H1 (cell line): ENCODE results near the gene MARS1. TPM values are rescaled to one million over a fixed set of nuclear protein-coding genes. Genes with fewer than 3 reads are reported as not detected.

ENCODE experiments used
- CTCF ChIA-PET: fragments of 300-600 bp; sonication (Branson Sonifier 250); formaldehyde crosslinking; loops from one replicate; lab custom pipeline; 2021; ENCODE audit not compliant: partially characterized antibody; lab: Charles Lee
- POLR2A ChIA-PET: fragments of 300-600 bp; sonication (Branson Sonifier 250); formaldehyde crosslinking; loops from one replicate; lab custom pipeline; 2021; ENCODE audit warnings: inconsistent platforms; ENCODE audit not compliant: partially characterized antibody; lab: Charles Lee
- DNase-seq, 2 experiments: peaks; one replicate each; pipeline versions ENCODE4 v3.0.0 to v3.0.0-alpha.2; 2010 to 2022; ENCODE audit warnings: low spot score in 2 of 2, low read depth in 1 of 2, mixed read lengths in 1 of 2
- FAIRE-seq: peaks from 2 replicates; lab custom pipeline; 2011; peaks lifted over from hg19 to GRCh38; lab: Jason Lieb, UNC
- H2AFZ ChIP-seq: 2 replicates; pipeline ENCODE4 v1.8.1; 2012; ENCODE audit warnings: low read length, inconsistent platforms
- H2AK5ac ChIP-seq: 2 replicates; pipeline ENCODE4 v1.6.1; 2013; ENCODE audit warnings: low read depth, low read length
- H2BK120ac ChIP-seq: replicated peaks from 2 replicates; pipeline ENCODE3; 2013; ENCODE audit warnings: low read depth, low read length, inconsistent platforms
- H2BK12ac ChIP-seq: 2 replicates; pipeline ENCODE4 v1.6.1; 2013; ENCODE audit warnings: low read depth, low read length
- H2BK15ac ChIP-seq: 2 replicates; pipeline ENCODE4 v1.6.1; 2013; ENCODE audit warnings: low read length
- H2BK20ac ChIP-seq: 2 replicates; pipeline ENCODE4 v1.6.1; 2013; ENCODE audit warnings: low read length
- H2BK5ac ChIP-seq: 2 replicates; pipeline ENCODE4 v1.6.1; 2013; ENCODE audit warnings: low read depth, low read length
- H3K14ac ChIP-seq: 2 replicates; pipeline ENCODE4 v1.6.1; 2013; ENCODE audit warnings: inconsistent platforms; ENCODE audit not compliant: insufficient read length
- H3K18ac ChIP-seq: 2 replicates; pipeline ENCODE4 v1.6.1; 2013; ENCODE audit warnings: low read length; ENCODE audit errors: extremely low read depth
- H3K23ac ChIP-seq: 2 replicates; pipeline ENCODE4 v1.6.1; 2013; ENCODE audit warnings: inconsistent platforms; ENCODE audit not compliant: insufficient read length
- H3K23me2 ChIP-seq: 2 replicates; pipeline ENCODE4 v1.6.1; 2013; ENCODE audit warnings: low read depth, low read length
- H3K27ac ChIP-seq: 2 replicates; pipeline ENCODE4 v1.6.1; 2011; ENCODE audit warnings: low read depth, low read length, inconsistent platforms
- H3K27me3 ChIP-seq, 4 experiments: replicated peaks in 1 of 4; 1 replicate in 1 of 4; 2 replicates in 3 of 4; pipeline versions ENCODE4 v1.6.1 to v1.8.1; 2011 to 2013; ENCODE audit warnings: low read length in 3 of 4, mild to moderate bottlenecking in 3 of 4, inconsistent platforms in 2 of 4, mixed read lengths in 2 of 4, moderate library complexity in 1 of 4; ENCODE audit not compliant: control insufficient read depth in 3 of 4, insufficient read depth in 3 of 4; ENCODE audit errors: extremely low read depth in 1 of 4
- H3K36me3 ChIP-seq, 4 experiments: 2 replicates each; pipeline versions ENCODE4 v1.6.1 to v1.8.1; 2011 to 2013; ENCODE audit warnings: mild to moderate bottlenecking in 4 of 4, low read length in 3 of 4, moderate library complexity in 2 of 4, control low read depth in 1 of 4, inconsistent platforms in 1 of 4; ENCODE audit not compliant: insufficient read depth in 4 of 4, control insufficient read depth in 2 of 4
- H3K4ac ChIP-seq: replicated peaks from 2 replicates; pipeline ENCODE3; 2013; ENCODE audit warnings: low read length, low read depth, mixed read lengths, inconsistent platforms; ENCODE audit not compliant: insufficient read length
- H3K4me1 ChIP-seq, 4 experiments: replicated peaks in 1 of 4; 1 replicate in 1 of 4; 2 replicates in 3 of 4; pipeline versions ENCODE4 v1.6.1 to v1.8.1; 2011 to 2013; ENCODE audit warnings: low read length in 3 of 4, inconsistent platforms in 2 of 4, mixed read lengths in 1 of 4; ENCODE audit not compliant: insufficient read depth in 4 of 4, control insufficient read depth in 3 of 4
- H3K4me2 ChIP-seq, 2 experiments: 2 replicates each; pipeline versions ENCODE4 v1.6.1 to v1.8.1; 2011 to 2013; ENCODE audit warnings: low read depth in 2 of 2, low read length in 2 of 2, control low read depth in 1 of 2, inconsistent platforms in 1 of 2, mild to moderate bottlenecking in 1 of 2; ENCODE audit not compliant: insufficient read depth in 1 of 2
- H3K4me3 ChIP-seq, 4 experiments: fragments of 200-600, 300-600 bp in 1 of 4; sonication (generic), shearing (Covaris generic), sonication (Bioruptor Twin) in 1 of 4; 2 replicates each; pipeline versions ENCODE4 v1.5.1 to v1.8.1; 2011 to 2016; ENCODE audit warnings: low read length in 4 of 4, low read depth in 3 of 4, control low read depth in 2 of 4, inconsistent platforms in 2 of 4, mild to moderate bottlenecking in 2 of 4, mixed read lengths in 1 of 4, moderate library complexity in 1 of 4; ENCODE audit not compliant: insufficient read depth in 2 of 4; ENCODE audit errors: extremely low read depth in 1 of 4
- H3K56ac ChIP-seq: replicated peaks from 2 replicates; pipeline ENCODE3; 2013; ENCODE audit warnings: low read depth, mild to moderate bottlenecking, mixed read lengths, low read length, inconsistent platforms; ENCODE audit not compliant: insufficient read length
- H3K79me1 ChIP-seq: 2 replicates; pipeline ENCODE4 v1.6.1; 2013; ENCODE audit warnings: low read depth, low read length, control low read depth
- H3K79me2 ChIP-seq, 2 experiments: 2 replicates each; pipeline versions ENCODE4 v1.6.1 to v1.8.1; 2012 to 2013; ENCODE audit warnings: low read length in 2 of 2, mild to moderate bottlenecking in 2 of 2, inconsistent platforms in 1 of 2; ENCODE audit not compliant: insufficient read depth in 2 of 2, control insufficient read depth in 1 of 2
- H3K9ac ChIP-seq, 4 experiments: replicated peaks in 1 of 4; 1 replicate in 1 of 4; 2 replicates in 3 of 4; pipeline versions ENCODE4 v1.6.1 to v1.8.1; 2011 to 2013; ENCODE audit warnings: low read depth in 3 of 4, low read length in 3 of 4, control low read depth in 2 of 4, mild to moderate bottlenecking in 2 of 4, moderate library complexity in 2 of 4, inconsistent platforms in 1 of 4; ENCODE audit errors: extremely low read depth in 1 of 4
- H3K9me3 ChIP-seq, 2 experiments: 2 replicates each; pipeline versions ENCODE4 v1.6.1 to v1.8.1; 2012 to 2013; ENCODE audit warnings: mild to moderate bottlenecking in 2 of 2, moderate library complexity in 2 of 2, control low read depth in 1 of 2, inconsistent platforms in 1 of 2, low read depth in 1 of 2, low read length in 1 of 2, mixed read lengths in 1 of 2; ENCODE audit not compliant: insufficient read depth in 2 of 2
- H4K20me1 ChIP-seq, 2 experiments: replicated peaks in 1 of 2; 2 replicates each; pipeline versions ENCODE3 to v1.8.1; 2011 to 2013; ENCODE audit warnings: inconsistent platforms in 2 of 2, low read length in 2 of 2, mild to moderate bottlenecking in 1 of 2; ENCODE audit not compliant: insufficient read depth in 2 of 2, control insufficient read depth in 1 of 2
- H4K5ac ChIP-seq: 2 replicates; pipeline ENCODE4 v1.6.1; 2013; ENCODE audit warnings: low read length, low read depth, mixed read lengths, inconsistent platforms; ENCODE audit not compliant: insufficient read length
- H4K8ac ChIP-seq: 2 replicates; pipeline ENCODE4 v1.8.0; 2013; ENCODE audit warnings: mild to moderate bottlenecking, moderate library complexity, low read length, inconsistent platforms; ENCODE audit not compliant: insufficient read depth; ENCODE audit errors: extremely low read depth
- H4K91ac ChIP-seq: replicated peaks from 2 replicates; pipeline ENCODE3; 2013; ENCODE audit warnings: low read length, mixed read lengths, inconsistent platforms; ENCODE audit not compliant: insufficient read length
- CHD1 ChIP-seq: IDR thresholded peaks from 2 replicates; pipeline ENCODE4 v1.6.1; 2012; ENCODE audit warnings: low read depth, low read length, improper control_type of control experiment
- POLR2AphosphoS5 ChIP-seq: IDR thresholded peaks from 2 replicates; pipeline ENCODE4 v1.6.1; 2011; ENCODE audit warnings: low read depth, low read length
- WGBS, 2 experiments: shearing (Covaris generic) in 1 of 2; methylation state at CpG; one replicate each; pipeline versions ENCODE4 v1.1.6 to v1.1.7; 2013 to 2015; ENCODE audit warnings: low lambda C conversion rate in 2 of 2, mixed read lengths in 2 of 2, inconsistent platforms in 1 of 2, low coverage in 1 of 2, missing lambda C conversion rate in 1 of 2; ENCODE audit not compliant: insufficient replicate concordance in 2 of 2, insufficient coverage in 1 of 2, insufficient read length in 1 of 2; ENCODE audit errors: extremely low coverage in 1 of 2, missing lambda C conversion rate in 1 of 2; 5-methylcytosine and 5-hydroxymethylcytosine counted together
- polyA plus RNA-seq, 7 experiments: library from polyadenylated mRNA; depleted of rRNA in 3 of 7; stranded (reverse) in 5 of 7; unstranded in 2 of 7; fragments of >200 nt in 5 of 7; fragments of 200-250 nt in 2 of 7; gene quantifications; 1 replicate in 5 of 7; 2 replicates in 1 of 7; 4 replicates in 1 of 7; pipeline versions ENCODE4 v1.2.1 to v1.2.3, GENCODE V29; 2011 to 2013; ENCODE audit warnings: missing spikeins in 2 of 7, mixed read lengths in 2 of 7
- total RNA-seq: library from RNA; stranded (reverse); fragmentation: NEBNext Ultra II Directional; extraction: Animal tissue kit (Norgen Biotek cat#: 25700); gene quantifications from 2 replicates; pipeline ENCODE4 v1.2.1, GENCODE V29; 2021

MARS1 gene
- total and polyA plus RNA-seq, 2 of the 8 experiments (the other 6 are each of a cell fraction or from before 2014, with no cell fraction given) = 194 to 407 TPM

GRCh38 chr12:57527184-57527583, 39.3 kb downstream of the MARS1 start:
- peaks cover 0 to 9% (median 4%) of the 10 kb centered on the region in 4 experiments; a peak in 3 of 7 replicates for H3K4me1 ChIP-seq
- H4K5ac ChIP-seq = no peak overlapping the region
- peaks cover 5% of the 10 kb centered on the region; the same call in 1 of the 2 replicates for H3K23me2 ChIP-seq
- H2AFZ ChIP-seq = no peak overlapping the region
- no peak overlapping the region for H2BK20ac ChIP-seq
- peaks cover 0 to 9% of the 10 kb centered on the region in 2 experiments; a peak in 1 of 4 replicates for H3K79me2 ChIP-seq
- H2AK5ac ChIP-seq = no peak overlapping the region
- H4K20me1 ChIP-seq = peaks cover 3 to 13% of the 10 kb centered on the region in 2 experiments
- no peak overlapping the region for H4K91ac ChIP-seq
- H3K27me3 ChIP-seq = peaks cover 0 to 1% (median 0%) of the 10 kb centered on the region in 4 experiments; a peak in 1 of 7 replicates
- no peak overlapping the region for H3K4me3 ChIP-seq
- H2BK120ac ChIP-seq = no peak overlapping the region
- no peak overlapping the region for H3K4me2 ChIP-seq
- ChIA-PET CTCF (interaction anchor here (0.6 to 4.8 kb wide), 5 partner anchors 9 to 1158 kb away, joined by 3 to 29 read pairs (median 5); partner anchors contain the start of gene GLI1), POLR2A (interaction anchor here (0.7 to 7.3 kb wide), 13 partner anchors 9 to 208 kb away, joined by 3 to 56 read pairs (median 5); partner anchors contain the start of genes DCTN2 and INHBE)
- H4K8ac ChIP-seq = no peak overlapping the region
- no peak overlapping the region for H2BK15ac ChIP-seq
- no peaks in the 10 kb centered on the region for H3K9me3 ChIP-seq
- H3K4ac ChIP-seq = no peak overlapping the region
- no peak overlapping the region for H3K9ac ChIP-seq
- no peak overlapping the region for H3K23ac ChIP-seq
- no peak for TF ChIP-seq CHD1
- TF ChIP-seq POLR2AphosphoS5 = no peak
- DNase-seq (no peak), FAIRE-seq (no peak)
- H3K36me3 ChIP-seq = peaks cover 6 to 60% (median 24%) of the 10 kb centered on the region in 4 experiments; a peak in 7 of 8 replicates
- 88% methylated on average over 5 of the region's 5 CpGs; no CpG with 5 or more reads in 1 of the 2 experiments for WGBS, 2 experiments
- H3K79me1 ChIP-seq = no peaks in the 10 kb centered on the region; the same call in 1 of the 2 replicates
- no peak overlapping the region for H3K27ac ChIP-seq
- no peak overlapping the region for H2BK12ac ChIP-seq
- no peak overlapping the region for H2BK5ac ChIP-seq
- H3K56ac ChIP-seq = no peak overlapping the region
- H3K18ac ChIP-seq = no peak overlapping the region
- H3K14ac ChIP-seq = no peak overlapping the region
